ENCODE measurements around the gene OPRL1.

OPRL1 gene

GRCh38 chr20:64080013-64080812 is at the start of gene OPRL1:
Gene OPRL1 (plus strand): TSS chr20:64080082. CDS start chr20:64092721, 12,639 bp downstream.
- no peak for DNase-seq

- no peak for DNase-seq
These were observed 49.3 kb upstream of the OPRL1 start for GRCh38 chr20:64030371-64031134.

DNA sequence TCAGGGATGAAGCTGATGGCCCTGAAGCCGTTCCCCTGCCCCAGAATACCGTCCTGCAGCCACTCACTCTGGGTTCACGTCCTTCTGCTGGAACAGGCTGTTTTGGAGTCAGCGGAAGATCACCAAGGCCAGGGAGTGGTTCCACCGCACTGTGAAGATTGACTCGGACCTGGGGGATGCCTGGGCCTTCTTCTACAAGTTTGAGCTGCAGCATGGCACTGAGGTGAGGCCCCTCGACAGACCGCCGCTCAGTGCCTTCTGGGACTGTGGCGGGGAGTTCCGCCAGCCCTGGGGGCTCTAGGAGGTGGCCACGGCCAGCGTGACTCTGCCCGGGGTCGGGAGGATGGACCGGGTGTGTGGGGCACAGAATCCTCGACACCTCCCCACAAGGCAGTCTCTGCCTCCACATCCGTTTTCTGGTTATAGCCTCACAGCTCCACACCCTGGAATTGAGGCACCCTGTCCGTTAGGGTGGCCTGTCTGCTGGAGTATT is 48.0 kb upstream of the OPRL1 start:
- no peak for DNase-seq

- DNase-seq = no peak
These were observed 46.9 kb upstream of the OPRL1 start for GRCh38 chr20:64032706-64033624.

DNA sequence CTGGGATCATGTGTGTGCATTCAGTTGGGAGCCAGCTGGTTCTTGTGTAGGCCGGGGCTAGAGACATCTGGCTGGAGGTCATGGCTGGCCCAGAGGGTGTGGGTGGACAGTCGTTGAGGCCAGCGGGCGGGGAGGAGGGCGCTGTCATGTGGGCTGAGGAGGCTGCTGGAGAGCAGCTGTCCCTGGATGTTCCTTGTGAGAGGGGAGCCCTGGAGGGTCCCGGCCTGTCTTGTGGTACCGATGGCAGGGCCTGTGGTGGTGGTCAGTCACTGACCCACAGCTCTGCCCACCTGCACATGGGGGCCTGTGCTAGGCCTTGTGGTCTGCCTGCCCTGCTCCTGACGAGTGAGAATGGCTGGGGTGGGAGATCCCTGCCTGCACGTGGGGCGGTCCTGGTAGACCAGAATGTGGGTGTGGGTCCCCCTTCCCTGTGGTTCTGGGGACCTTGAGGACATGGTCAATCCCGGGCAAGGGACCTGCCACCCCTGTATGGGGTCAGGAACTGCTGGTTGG is 45.8 kb upstream of the OPRL1 start:
- DNase-seq = no peak

DNA sequence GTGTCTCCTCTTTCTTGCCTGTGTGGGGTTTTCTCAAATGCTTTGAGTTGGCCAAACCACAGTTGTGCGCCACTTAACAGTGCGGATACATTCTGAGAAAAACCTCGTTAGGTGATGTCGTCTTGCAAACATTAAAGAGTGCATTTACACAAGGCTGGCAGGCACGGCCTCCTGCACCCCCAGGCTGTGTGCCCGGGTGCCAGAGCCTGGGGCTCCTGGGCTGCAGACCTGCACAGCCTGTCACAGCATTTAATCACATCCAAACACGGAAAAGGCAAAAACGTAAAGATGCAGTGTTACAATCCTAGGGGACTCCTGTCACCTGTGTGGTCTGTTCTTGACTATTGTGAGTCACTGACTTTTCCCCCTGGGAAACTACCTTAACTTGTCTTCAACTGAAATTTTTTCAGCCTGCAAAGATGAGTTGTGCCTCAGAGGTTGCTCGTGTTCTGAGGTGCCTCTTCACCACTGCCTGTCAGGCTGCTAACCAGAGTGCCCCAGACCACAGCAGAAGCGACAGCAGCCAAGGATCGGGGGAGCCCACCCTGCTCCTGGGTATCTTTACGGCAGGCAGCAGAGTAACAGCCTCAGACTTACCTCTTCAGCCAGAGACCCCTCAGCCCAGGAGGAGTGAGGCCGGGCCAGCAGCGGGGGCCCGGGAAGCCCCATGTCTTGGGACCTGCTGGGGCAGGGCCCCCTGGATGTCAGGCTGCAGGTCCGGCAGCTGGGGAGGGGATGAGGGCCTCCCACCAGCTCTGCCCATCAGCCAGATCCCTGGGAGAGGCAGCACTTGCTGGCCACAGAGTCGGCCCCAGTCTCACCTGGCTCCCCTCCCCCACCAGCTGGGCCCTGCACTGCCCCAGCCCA is 44.6 kb upstream of the OPRL1 start:
- DNase-seq = no peak

DNA sequence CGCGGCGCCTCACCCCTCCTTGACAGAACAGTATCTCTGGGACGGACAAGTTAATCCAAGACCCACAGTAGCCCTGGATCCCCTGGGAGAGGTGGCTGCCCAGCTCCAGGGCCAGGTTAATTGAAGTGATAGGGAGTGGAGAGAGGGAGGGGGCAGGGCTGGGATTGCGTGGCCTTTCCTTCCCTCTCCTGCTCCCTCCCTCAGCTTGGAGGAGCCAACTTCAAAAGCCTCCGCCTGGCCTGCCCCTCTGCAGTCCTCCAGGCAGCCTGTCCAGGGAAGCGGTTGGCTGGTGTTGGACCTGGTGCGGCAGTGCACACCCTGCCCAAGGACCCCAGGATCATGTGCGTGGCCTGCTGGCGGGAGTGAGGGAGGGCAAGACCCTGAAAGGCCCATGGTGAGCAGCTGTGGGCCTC is 43.9 kb upstream of the OPRL1 start, which contains the start of gene C20orf204:
Gene C20orf204, plus strand, starts transcription at position 250 of the 413 bp plus-strand sequence. Its CDS starts 142 bp downstream, at position 392.
- no peak for DNase-seq

GRCh38 chr20:64036346-64037198 is 43.3 kb upstream of the OPRL1 start:
- no peak for DNase-seq

DNA sequence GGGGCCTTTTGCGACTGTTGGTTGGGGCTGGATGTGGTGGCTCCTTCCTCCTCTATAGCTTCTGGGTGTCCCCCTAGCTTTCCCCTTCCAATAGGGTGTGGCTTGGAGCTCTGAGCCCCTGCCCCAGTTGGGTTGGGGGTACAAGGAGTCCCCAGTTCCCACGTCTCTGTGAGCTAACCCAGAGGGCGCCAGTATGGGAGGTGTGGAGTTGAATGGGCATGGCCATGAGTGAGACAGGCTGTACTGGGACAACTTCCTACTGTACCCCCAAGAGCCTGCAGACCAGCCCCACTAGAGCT is 42.7 kb upstream of the OPRL1 start:
- no peak for DNase-seq

DNA sequence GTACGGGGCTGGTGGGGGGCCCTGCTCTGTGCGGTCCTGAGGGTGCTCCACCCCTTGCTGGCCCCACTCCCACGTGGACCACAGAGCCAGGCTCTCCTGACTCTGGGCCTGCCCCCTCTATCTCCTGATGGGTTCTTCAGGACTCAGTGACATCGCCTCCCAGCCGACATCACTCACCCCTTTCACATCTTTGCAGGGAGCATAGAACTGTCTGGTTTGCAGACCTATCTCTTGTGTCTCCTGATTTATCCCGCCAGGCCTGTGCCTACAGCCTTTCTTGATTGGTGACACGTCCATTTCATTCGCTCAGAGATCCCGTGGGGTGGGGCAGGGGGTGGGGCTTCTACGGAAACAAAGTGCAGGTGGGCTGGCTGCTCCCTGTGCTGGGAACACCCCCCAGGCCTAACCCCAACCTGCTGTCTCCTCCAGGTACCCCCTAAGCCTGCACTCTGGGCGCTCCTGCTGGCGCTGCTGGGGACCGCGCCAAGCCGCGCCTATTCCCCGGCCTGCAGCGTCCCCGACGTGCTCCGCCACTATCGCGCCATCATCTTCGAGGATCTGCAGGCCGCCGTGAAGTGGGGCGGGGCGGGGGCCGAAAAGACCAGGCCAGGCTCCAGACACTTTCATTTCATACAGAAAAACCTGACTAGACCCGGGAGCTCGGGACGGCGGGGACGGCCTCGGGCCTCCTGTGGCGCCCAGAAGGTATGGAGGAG is 42.2 kb upstream of the OPRL1 start:
- no peak for DNase-seq

DNA sequence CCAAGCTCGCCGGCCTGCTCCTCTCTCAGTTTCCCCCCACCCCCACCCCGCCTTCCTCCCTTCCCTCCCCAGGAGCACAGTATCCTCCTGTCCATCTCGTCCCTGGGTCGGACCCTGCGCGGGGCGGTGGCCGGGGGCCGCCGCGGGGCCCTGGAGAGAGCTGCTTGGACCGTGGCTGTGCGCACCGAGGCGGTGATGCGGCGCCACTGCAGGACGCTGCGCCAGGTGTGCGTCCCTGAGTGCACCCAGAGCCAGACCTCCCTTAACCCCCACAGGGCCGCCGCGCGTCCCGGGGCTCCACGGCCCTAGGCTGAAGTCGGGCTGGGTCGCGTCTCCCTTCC is 41.7 kb upstream of the OPRL1 start:
- no peak for DNase-seq

GRCh38 chr20:64038565-64039292 is 41.2 kb upstream of the OPRL1 start:
- peak; percentile 52 for DNase-seq

DNA sequence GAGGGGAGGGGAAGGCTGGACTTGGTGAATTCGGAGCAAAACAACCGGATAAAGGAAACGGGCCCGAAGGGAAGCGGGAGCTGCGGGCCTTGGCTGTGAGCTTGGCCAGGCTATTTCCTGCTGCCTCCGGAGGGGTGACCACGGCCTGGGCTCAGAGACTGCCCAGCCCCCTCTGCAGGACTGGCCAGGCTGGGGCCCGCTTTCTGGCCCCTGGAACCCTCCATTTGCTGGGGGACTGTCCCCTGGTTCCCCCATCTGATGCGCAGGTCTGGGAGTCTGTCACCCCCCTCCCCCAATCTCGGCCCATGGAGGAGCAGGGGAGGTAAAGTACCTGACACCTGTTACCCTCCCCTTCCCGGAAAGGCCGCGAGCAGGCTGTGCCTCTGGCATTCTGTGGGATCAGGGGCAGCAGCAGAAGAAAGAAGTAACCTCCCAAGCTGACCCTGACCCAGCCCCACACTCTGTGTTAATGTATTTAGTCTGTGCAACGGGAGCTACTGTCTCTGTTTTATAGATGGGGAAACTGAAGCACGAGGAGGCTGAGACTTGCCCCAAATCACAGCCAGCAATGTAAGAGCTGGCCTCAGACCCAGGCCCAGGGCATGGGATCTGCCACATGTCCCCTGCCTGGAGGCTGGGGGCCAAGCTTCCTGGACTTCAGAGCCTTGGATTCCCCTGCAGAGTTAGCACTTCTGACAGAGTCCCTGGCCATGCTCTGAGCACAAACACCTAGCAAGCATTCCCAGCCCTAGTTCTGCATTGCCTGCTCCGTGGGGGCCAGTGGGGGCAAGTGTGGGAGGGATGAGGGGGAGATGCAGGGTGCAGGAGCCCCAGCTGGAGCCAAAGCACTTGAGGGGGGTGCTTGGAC is 40.4 kb upstream of the OPRL1 start:
- DNase-seq = no peak

DNA sequence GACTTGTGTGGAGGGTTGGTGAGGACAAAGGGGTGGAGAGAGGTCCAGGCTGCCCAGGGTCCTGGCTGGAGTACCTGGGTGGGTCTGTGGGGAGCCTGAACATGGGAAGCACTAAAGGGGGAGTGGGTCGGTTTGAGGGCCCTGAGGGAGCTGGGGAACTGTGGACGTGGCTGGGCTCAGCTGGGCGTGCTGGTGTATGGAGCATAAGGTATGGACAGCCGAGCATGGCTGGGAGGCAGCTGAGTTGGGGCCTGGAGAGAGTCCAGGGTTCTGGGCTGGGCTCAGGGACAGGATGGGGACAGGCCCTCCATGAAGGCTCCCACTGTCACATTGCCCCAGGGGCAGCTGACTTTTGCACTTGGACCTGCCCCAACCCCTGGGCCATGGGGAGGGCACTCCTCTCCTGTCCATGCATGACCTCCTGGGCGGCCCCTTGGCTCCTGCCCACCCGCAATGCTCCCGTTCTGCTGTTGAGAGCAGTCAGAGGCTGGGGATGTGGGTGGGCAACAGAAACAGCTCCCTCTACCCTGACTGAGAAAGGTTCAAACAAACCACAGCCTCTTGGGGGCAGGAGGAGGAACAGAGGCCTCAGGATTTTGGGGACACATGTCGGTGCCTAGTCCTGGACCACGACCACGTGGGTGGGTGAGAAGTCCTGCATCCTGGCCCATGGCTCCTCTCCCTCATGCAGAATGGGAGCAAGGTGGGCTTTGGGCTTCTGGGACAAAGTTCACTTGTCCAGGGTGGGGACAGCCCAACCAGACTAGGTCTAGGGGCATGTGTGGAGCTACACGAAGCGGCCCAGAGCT is 39.4 kb upstream of the OPRL1 start:
- DNase-seq = no peak

- no peak for DNase-seq
These were observed 38.7 kb upstream of the OPRL1 start for GRCh38 chr20:64041040-64041780.

DNA sequence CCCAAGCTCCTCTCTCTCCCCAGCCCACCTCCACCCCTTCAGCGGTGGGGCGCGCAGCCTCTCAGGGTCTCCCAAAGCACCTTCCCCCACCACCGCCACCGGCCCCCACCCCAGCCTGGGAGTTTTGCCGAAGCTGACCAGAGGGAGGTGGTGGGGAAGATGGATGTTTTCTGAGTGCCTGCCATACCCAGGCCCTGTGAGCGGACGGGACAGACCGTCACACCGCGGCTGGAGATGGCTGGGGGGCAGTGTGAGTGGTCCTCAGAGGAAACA is 38.2 kb upstream of the OPRL1 start:
- DNase-seq = no peak

Data from NCI-H526 treated with DMSO at 0.1 percent for 48 hours (cell line).